Activated naive CD4-positive, alpha-beta T cell treated with anti-CD3 and anti-CD28 coated beads, Interleukin-2, amount 50 U/mL, for 24 hours (primary cell): ENCODE data around the gene LARP4B.

Experiments used
- H3K27ac Mint-ChIP-seq: one replicate; pipeline ENCODE4 v1.8.0; 2021; ENCODE audit warnings: mild to moderate bottlenecking, mixed read lengths
- H3K27me3 Mint-ChIP-seq: one replicate; pipeline ENCODE4 v1.8.0; 2021; ENCODE audit warnings: mixed read lengths
- H3K36me3 Mint-ChIP-seq: one replicate; pipeline ENCODE4 v1.8.0; 2021; ENCODE audit warnings: mixed read lengths
- H3K4me1 Mint-ChIP-seq: one replicate; pipeline ENCODE4 v1.8.0; 2021; ENCODE audit warnings: mixed read lengths
- H3K4me3 Mint-ChIP-seq: one replicate; pipeline ENCODE4 v1.8.0; 2021; ENCODE audit warnings: mild to moderate bottlenecking, mixed read lengths
- H3K9me3 Mint-ChIP-seq: one replicate; pipeline ENCODE4 v1.8.0; 2021; ENCODE audit warnings: mixed read lengths

The LARP4B gene

GRCh38 chr10:931326-932318 lies at the start of gene LARP4B:
Gene LARP4B (minus strand): TSS chr10:931705. CDS start chr10:885721, 45,984 bp downstream.
- Mint-ChIP-seq H3K27ac (peak within 1 kb of the TSS; percentile 95), H3K27me3 (no peaks in the 10 kb centered on the region), H3K4me3 (peak within 1 kb of the TSS; percentile 95), H3K9me3 (no peaks in the 10 kb centered on the region), H3K4me1 (peaks cover 42% of the 10 kb centered on the region), H3K36me3 (peaks cover 5% of the 10 kb centered on the region)

GRCh38 chr10:980468-981093 lies 49.1 kb upstream of the LARP4B start:
- Mint-ChIP-seq H3K27ac (no peak overlapping the region), H3K27me3 (no peaks in the 10 kb centered on the region), H3K4me1 (no peaks in the 10 kb centered on the region), H3K9me3 (peaks cover 15% of the 10 kb centered on the region), H3K36me3 (peaks cover 13% of the 10 kb centered on the region), H3K4me3 (no peak overlapping the region)

- H3K27me3 Mint-ChIP-seq = no peaks in the 10 kb centered on the region
- H3K9me3 Mint-ChIP-seq = peaks cover 15% of the 10 kb centered on the region
- peak overlapping the region; percentile 19 for H3K27ac Mint-ChIP-seq
- no peaks in the 10 kb centered on the region for H3K4me1 Mint-ChIP-seq
- H3K4me3 Mint-ChIP-seq = no peak overlapping the region
- H3K36me3 Mint-ChIP-seq = peaks cover 13% of the 10 kb centered on the region
Observed at GRCh38 chr10:978826-979421, 47.4 kb upstream of the LARP4B start.

GRCh38 chr10:976316-976715 lies 44.8 kb upstream of the LARP4B start:
- no peaks in the 10 kb centered on the region for H3K4me1 Mint-ChIP-seq
- peaks cover 15% of the 10 kb centered on the region for H3K36me3 Mint-ChIP-seq
- H3K27me3 Mint-ChIP-seq = no peaks in the 10 kb centered on the region
- no peak overlapping the region for H3K27ac Mint-ChIP-seq
- H3K9me3 Mint-ChIP-seq = peaks cover 15% of the 10 kb centered on the region
- no peak overlapping the region for H3K4me3 Mint-ChIP-seq

GRCh38 chr10:974785-975074 lies 43.2 kb upstream of the LARP4B start:
- Mint-ChIP-seq H3K4me1 (no peaks in the 10 kb centered on the region), H3K4me3 (no peak overlapping the region), H3K9me3 (peaks cover 15% of the 10 kb centered on the region), H3K27me3 (no peaks in the 10 kb centered on the region), H3K27ac (no peak overlapping the region), H3K36me3 (peaks cover 9% of the 10 kb centered on the region)

- Mint-ChIP-seq H3K4me3 (no peak overlapping the region), H3K36me3 (peaks cover 9% of the 10 kb centered on the region), H3K4me1 (no peaks in the 10 kb centered on the region), H3K27me3 (no peaks in the 10 kb centered on the region), H3K27ac (no peak overlapping the region), H3K9me3 (peaks cover 13% of the 10 kb centered on the region)
Observed at GRCh38 chr10:974038-974784, 42.7 kb upstream of the LARP4B start.

- Mint-ChIP-seq H3K36me3 (peaks cover 3% of the 10 kb centered on the region), H3K27ac (no peak overlapping the region), H3K9me3 (peaks cover 7% of the 10 kb centered on the region), H3K4me1 (no peaks in the 10 kb centered on the region), H3K27me3 (peaks cover 2% of the 10 kb centered on the region), H3K4me3 (no peak overlapping the region)
Observed at GRCh38 chr10:972763-973162, 41.3 kb upstream of the LARP4B start.

- H3K9me3 Mint-ChIP-seq = peaks cover 4% of the 10 kb centered on the region
- H3K4me1 Mint-ChIP-seq = peaks cover 7% of the 10 kb centered on the region
- no peak overlapping the region for H3K27ac Mint-ChIP-seq
- peaks cover 3% of the 10 kb centered on the region for H3K36me3 Mint-ChIP-seq
- H3K4me3 Mint-ChIP-seq = no peak overlapping the region
- H3K27me3 Mint-ChIP-seq = peaks cover 2% of the 10 kb centered on the region
Observed at GRCh38 chr10:971613-972012, 40.1 kb upstream of the LARP4B start.

- Mint-ChIP-seq H3K4me3 (no peak overlapping the region), H3K9me3 (no peaks in the 10 kb centered on the region), H3K27ac (no peak overlapping the region), H3K27me3 (peaks cover 2% of the 10 kb centered on the region), H3K4me1 (peaks cover 7% of the 10 kb centered on the region), H3K36me3 (peaks cover 2% of the 10 kb centered on the region)
Observed at GRCh38 chr10:971150-971542, 39.6 kb upstream of the LARP4B start.

GRCh38 chr10:970311-971149 lies 39.0 kb upstream of the LARP4B start:
- Mint-ChIP-seq H3K27ac (no peak overlapping the region), H3K4me3 (no peak overlapping the region), H3K9me3 (no peaks in the 10 kb centered on the region), H3K27me3 (peaks cover 2% of the 10 kb centered on the region), H3K4me1 (peaks cover 7% of the 10 kb centered on the region), H3K36me3 (peaks cover 3% of the 10 kb centered on the region)

GRCh38 chr10:969473-970150 lies 38.1 kb upstream of the LARP4B start:
- H3K9me3 Mint-ChIP-seq = no peaks in the 10 kb centered on the region
- H3K36me3 Mint-ChIP-seq = peaks cover 3% of the 10 kb centered on the region
- peaks cover 2% of the 10 kb centered on the region for H3K27me3 Mint-ChIP-seq
- H3K27ac Mint-ChIP-seq = no peak overlapping the region
- no peak overlapping the region for H3K4me3 Mint-ChIP-seq
- peaks cover 7% of the 10 kb centered on the region for H3K4me1 Mint-ChIP-seq

GRCh38 chr10:968546-969199 lies 37.2 kb upstream of the LARP4B start:
- Mint-ChIP-seq H3K27ac (no peak overlapping the region), H3K27me3 (peaks cover 2% of the 10 kb centered on the region), H3K4me1 (peaks cover 7% of the 10 kb centered on the region), H3K36me3 (peaks cover 3% of the 10 kb centered on the region), H3K9me3 (no peaks in the 10 kb centered on the region), H3K4me3 (no peak overlapping the region)

- peaks cover 2% of the 10 kb centered on the region for H3K27me3 Mint-ChIP-seq
- no peak overlapping the region for H3K27ac Mint-ChIP-seq
- H3K4me1 Mint-ChIP-seq = peaks cover 7% of the 10 kb centered on the region
- H3K4me3 Mint-ChIP-seq = no peak overlapping the region
- peaks cover 3% of the 10 kb centered on the region for H3K36me3 Mint-ChIP-seq
- no peaks in the 10 kb centered on the region for H3K9me3 Mint-ChIP-seq
Observed at GRCh38 chr10:966466-967235, 35.1 kb upstream of the LARP4B start.
